ENCODE measurements around the gene SHANK3.

SHANK3 gene

DNA sequence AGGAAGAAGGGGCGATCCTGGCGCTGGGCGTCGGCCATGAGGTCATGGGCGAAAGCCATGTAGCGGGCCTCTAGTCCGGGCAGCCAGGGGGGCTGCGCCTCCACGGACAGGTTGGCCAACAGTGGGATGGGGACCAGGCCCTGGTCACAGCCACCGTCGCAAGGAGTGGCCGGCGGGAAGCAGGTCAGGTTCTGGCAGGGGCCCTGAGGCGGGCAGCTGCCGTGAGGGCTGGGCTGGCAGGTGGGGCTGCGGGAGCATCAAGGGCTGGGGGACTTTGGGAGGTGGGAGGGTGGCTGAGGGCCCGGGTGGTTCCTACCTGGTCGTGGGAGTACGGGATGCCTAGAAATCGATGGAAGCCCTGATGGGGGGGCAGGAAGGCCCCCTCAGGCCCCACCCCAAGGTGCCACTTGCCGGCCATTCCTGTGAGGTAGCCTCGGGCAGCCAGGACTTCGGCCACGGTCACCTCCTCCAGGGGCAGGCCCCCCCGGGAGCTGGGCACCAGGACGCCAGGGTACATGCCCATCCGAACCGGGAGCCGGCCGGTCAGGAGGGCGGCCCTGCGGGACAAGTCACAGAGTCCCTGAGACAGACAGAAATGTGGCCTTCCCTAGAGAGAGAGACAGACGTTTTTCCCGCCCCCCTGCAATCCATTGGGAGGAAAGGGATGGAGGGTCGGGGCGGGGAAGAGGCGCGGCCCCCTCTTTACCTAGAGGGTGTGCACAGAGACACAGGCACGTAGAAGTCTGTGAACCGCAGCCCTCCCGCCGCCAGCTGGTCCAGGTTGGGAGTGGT lies 45.6 kb upstream of the SHANK3 start:
- TF ChIP-seq MYC (IDR thresholded peaks at IDR 0.05; ENCODE audit: low read depth, low read length) = no peak
- TF ChIP-seq, protein P1, sequence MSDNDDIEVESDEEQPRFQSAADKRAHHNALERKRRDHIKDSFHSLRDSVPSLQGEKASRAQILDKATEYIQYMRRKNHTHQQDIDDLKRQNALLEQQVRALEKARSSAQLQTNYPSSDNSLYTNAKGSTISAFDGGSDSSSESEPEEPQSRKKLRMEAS (IDR thresholded peaks at IDR 0.05; ENCODE audit: low read depth, low read length) = no peak
- TF ChIP-seq, protein P2, sequence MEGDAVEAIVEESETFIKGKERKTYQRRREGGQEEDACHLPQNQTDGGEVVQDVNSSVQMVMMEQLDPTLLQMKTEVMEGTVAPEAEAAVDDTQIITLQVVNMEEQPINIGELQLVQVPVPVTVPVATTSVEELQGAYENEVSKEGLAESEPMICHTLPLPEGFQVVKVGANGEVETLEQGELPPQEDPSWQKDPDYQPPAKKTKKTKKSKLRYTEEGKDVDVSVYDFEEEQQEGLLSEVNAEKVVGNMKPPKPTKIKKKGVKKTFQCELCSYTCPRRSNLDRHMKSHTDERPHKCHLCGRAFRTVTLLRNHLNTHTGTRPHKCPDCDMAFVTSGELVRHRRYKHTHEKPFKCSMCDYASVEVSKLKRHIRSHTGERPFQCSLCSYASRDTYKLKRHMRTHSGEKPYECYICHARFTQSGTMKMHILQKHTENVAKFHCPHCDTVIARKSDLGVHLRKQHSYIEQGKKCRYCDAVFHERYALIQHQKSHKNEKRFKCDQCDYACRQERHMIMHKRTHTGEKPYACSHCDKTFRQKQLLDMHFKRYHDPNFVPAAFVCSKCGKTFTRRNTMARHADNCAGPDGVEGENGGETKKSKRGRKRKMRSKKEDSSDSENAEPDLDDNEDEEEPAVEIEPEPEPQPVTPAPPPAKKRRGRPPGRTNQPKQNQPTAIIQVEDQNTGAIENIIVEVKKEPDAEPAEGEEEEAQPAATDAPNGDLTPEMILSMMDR (IDR thresholded peaks at IDR 0.05; ENCODE audit: low read depth, low read length) = no peak
- TF ChIP-seq POLR2A (IDR thresholded peaks at IDR 0.05; ENCODE audit: extremely low read depth, insufficient read length) = no peak
- no peak for DNase-seq (ENCODE audit: low read depth)
- H3K4me3 ChIP-seq (ENCODE audit: low read depth, low read length) = peak overlapping the region; percentile 64

DNA sequence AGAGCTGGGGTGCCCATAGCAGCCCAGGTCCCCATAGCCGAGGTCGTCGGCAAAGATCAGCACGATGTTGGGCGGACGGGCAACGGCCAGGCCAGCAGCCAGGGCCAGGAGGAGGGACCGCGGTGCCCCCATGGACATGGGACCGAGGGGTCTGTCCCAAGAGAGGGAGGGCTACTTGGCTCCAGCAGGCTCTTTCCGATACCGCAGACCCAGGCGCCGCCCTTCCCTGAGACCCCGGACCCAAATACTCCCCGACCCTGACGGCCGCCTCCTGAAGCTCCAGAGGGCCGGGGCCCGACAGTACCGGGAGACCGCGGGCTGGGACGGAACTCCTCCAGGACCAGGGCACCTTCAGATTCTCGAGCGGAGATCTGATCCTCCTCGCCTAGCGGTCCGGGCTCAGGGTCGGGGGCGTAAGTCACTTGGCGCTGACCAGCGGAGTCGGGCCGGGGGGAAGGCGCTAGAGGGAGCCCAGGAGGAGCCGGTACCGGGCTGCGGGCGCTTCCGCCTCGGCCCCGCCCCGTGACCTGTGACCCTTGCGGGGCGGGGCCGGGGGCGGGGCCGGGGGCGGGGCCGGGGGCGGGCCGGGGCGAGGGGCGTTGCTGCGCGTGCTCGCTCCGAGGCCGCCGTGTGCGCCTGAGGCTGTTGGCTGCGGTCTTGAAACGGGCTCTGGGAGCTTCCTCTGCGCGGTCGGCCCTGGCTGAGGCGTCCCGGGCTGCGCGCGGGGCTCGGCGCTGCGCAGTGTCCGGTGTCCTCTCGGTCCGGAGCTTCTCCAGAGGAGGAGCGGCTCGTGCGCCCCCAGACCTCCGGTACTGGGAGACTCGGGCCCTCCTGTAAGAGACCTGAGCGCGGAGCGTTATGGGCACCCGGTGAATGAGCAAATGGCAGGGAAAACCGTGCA lies 44.7 kb upstream of the SHANK3 start, which contains the start of gene ARSA:
ARSA (minus strand) TSS at position 511 of the 901 bp plus-strand sequence; CDS start at position 138, 373 bp downstream.
- DNase-seq (ENCODE audit: low read depth) = peak; percentile 87
- TF ChIP-seq, protein P2 (IDR thresholded peaks at IDR 0.05; ENCODE audit: low read depth, low read length) = peak; percentile 7
- TF ChIP-seq MYC (IDR thresholded peaks at IDR 0.05; ENCODE audit: low read depth, low read length) (no peak), POLR2A (IDR thresholded peaks at IDR 0.05; ENCODE audit: extremely low read depth, insufficient read length) (peak; percentile 44)
- TF ChIP-seq, protein P1 (IDR thresholded peaks at IDR 0.05; ENCODE audit: low read depth, low read length) = 0 out of 2 replicates have a peak, but pooled peaks have one; percentile 9
- H3K4me3 ChIP-seq (ENCODE audit: low read depth, low read length) = peak within 1 kb of the TSS; percentile 80

DNA sequence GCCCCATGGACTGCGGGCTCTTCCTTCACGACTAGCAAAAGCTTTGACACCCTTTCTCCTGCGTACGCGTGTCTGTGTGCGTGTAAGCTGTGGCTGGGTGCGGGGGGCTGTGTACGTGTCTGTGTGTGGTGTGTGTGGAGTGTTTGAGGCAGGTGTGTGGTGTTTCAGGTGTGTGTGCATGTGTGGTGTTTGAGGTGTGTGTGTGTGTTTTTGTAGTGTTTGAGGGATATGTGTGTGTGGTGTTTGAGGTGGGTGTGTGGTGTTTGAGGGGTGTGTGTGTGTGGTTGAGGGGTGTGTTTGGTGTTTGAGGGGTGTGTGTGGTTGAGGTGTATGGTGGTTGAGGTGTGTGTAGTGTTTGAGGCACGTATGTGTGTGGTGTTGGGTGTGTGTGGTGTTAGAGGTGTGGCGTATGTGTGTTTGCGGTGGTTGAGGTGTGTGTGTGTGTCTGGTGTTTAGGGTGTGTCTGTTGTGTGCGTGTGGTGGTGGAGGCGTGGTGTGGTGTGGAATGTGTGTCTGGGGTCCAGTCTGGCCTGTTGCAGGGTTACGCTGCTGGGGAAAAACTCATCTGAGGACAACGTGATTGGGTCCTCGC lies 44.0 kb upstream of the SHANK3 start:
- TF ChIP-seq, protein P2 (IDR thresholded peaks at IDR 0.05; ENCODE audit: low read depth, low read length) = no peak
- H3K4me3 ChIP-seq (ENCODE audit: low read depth, low read length) = peak overlapping the region; percentile 80
- no peak for DNase-seq (ENCODE audit: low read depth)

DNA sequence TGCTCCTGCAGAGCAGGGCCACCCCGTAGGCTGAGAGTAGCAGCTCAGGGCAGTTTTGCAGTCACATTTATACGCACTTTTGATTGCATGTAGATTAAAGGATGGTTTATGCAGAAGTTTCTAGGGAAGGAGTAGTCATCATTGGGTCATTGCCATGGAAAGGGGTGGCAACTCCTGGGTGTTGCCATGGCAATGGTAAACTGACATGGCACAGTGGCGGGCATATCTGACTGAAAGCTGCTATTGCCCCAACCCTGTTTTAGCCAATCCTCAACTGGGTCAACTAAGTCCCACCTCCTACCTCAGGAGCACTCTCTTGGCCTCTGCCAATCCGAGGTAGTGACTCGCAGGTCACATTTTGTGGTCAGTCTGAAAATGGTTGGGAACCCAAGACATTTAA lies 42.2 kb upstream of the SHANK3 start:
- TF ChIP-seq, protein P1 (IDR thresholded peaks at IDR 0.05; ENCODE audit: low read depth, low read length) = no peak
- TF ChIP-seq, protein P2 (IDR thresholded peaks at IDR 0.05; ENCODE audit: low read depth, low read length) = no peak
- no peak for TF ChIP-seq MYC (IDR thresholded peaks at IDR 0.05; ENCODE audit: low read depth, low read length)
- no peak for TF ChIP-seq POLR2A (IDR thresholded peaks at IDR 0.05; ENCODE audit: extremely low read depth, insufficient read length)
- no peak for DNase-seq (ENCODE audit: low read depth)

DNA sequence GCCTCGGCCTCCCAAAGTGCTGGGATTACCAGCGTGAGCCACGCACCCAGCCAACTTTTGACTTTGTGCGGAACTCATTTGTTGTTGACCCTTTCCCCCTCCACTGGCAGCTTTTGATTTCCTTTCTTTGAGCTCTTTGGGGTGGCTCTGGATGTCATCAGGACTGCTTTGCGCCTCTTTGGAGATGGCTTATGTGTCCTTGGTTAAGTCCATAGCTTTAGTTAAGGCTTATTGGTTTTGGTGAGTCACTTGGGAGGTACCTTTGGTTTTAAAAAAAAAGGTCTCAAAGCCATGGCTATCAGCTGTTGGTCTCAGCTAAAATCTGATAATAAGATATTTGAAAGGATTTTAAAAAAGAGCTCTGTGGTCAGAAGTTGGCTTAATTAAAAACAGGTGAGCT lies 39.5 kb upstream of the SHANK3 start:
- no peak overlapping the region for H3K4me3 ChIP-seq (ENCODE audit: low read depth, low read length)
- no peak for TF ChIP-seq POLR2A (IDR thresholded peaks at IDR 0.05; ENCODE audit: extremely low read depth, insufficient read length)
- DNase-seq (ENCODE audit: low read depth) = no peak

More for the DNA sequence above, 42.2 kb upstream of the SHANK3 start:
- H3K4me3 ChIP-seq (ENCODE audit: low read depth, low read length) = no peak overlapping the region

DNA sequence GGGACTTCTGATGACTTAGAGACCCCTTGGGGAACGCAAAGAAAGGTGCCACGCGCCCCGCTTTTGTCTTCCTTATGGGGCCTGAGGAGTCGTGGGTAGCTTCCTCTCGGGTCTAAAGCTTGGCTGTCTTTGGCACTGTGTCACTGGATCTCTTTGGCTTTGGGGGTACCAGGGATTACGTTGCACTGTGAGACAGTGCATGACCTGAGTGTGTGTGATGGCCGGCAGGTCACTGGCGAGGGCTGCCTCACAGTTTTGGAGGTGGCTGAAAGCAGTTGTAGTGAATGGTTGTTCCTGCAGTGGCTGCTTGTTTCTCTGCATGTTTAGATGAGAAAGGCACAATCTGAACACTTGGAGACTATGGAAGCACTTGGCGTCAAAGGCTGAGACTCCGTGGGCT lies 38.9 kb upstream of the SHANK3 start:
- no peak for TF ChIP-seq MYC (IDR thresholded peaks at IDR 0.05; ENCODE audit: low read depth, low read length)
- TF ChIP-seq, protein P1 (IDR thresholded peaks at IDR 0.05; ENCODE audit: low read depth, low read length) = no peak
- DNase-seq (ENCODE audit: low read depth) = no peak
- no peak overlapping the region for H3K4me3 ChIP-seq (ENCODE audit: low read depth, low read length)

Measured in NB4 (cell line).